Right lobe of liver (tissue), 4 donors: ENCODE measurements around the gene ITPR2.

Experiments
- POLR2A ChIP-seq: fragments of 450-650 bp; IDR thresholded peaks from one replicate; pipeline ENCODE4 v1.6.1; 2017; ENCODE audit warnings: antibody characterized with exemption, mild to moderate bottlenecking
- TF ChIP-seq, protein P1 (sequence below), 4 donors: fragments of 200-600 bp in 3 of 4; fragments of 450-650 bp in 1 of 4; IDR thresholded peaks; one replicate each; pipeline versions ENCODE4 v1.5.1 to v1.8.0; 2016 to 2022; ENCODE audit warnings: antibody characterized with exemption in 4 of 4, mild to moderate bottlenecking in 2 of 4
- donor health status: DM: no; HTN: no; CAD: no.
- donor health status: DM: no; HTN: no; CAD: no.
- donor health status: DM: no; HTN: yes; CAD: no.

DNA sequence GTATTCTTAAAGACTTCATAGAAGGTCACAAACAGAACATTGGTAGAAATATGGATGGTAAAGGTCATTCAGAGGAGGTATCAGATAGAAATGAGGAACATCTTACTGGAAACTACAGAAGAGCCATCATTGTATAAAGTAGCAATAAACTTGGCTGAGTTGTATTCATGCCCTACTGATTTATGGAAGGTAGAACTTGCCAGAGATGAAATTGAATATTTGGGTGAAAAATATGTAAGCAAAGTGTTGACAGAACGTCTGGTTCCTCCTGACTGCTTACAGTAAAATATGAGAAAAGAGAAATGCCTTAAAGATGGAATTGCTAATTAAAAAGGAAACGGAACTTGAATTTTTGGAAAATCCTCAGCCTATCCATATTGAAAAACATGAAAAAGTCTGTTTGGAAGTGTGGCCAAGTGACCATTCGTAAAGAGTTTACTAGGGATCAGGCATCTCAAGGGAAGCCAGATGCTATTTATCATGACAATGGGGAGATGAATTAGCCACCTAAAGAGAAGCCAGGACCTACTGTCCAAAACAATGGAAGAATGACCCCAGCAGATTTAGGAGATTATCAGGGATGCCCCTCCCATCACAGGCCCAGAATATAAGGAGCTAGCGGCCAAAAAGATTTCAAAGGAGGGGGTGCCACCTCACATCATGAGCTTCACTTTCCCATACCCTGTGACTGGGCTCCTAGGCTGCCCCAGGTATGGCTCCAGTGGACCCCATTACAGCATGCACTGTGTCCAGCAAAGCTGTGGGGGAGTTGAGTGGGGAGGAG, 189.3 kb downstream of the ITPR2 start:
- TF ChIP-seq, protein P1, sequence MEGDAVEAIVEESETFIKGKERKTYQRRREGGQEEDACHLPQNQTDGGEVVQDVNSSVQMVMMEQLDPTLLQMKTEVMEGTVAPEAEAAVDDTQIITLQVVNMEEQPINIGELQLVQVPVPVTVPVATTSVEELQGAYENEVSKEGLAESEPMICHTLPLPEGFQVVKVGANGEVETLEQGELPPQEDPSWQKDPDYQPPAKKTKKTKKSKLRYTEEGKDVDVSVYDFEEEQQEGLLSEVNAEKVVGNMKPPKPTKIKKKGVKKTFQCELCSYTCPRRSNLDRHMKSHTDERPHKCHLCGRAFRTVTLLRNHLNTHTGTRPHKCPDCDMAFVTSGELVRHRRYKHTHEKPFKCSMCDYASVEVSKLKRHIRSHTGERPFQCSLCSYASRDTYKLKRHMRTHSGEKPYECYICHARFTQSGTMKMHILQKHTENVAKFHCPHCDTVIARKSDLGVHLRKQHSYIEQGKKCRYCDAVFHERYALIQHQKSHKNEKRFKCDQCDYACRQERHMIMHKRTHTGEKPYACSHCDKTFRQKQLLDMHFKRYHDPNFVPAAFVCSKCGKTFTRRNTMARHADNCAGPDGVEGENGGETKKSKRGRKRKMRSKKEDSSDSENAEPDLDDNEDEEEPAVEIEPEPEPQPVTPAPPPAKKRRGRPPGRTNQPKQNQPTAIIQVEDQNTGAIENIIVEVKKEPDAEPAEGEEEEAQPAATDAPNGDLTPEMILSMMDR (IDR thresholded peaks at IDR 0.05) = no peak
- TF ChIP-seq POLR2A = no peak
